PFSK-1 (cell line): ENCODE results near the gene RET.

Experiments used
- POLR2AphosphoS5 ChIP-seq: IDR thresholded peaks from 2 replicates; pipeline ENCODE4 v1.6.1; 2012; ENCODE audit warnings: low read depth, mild to moderate bottlenecking, control low read depth, low read length, moderate library complexity
- SIN3A ChIP-seq: IDR thresholded peaks from 2 replicates; pipeline ENCODE4 v1.6.1; 2012; ENCODE audit warnings: mild to moderate bottlenecking, low read length, moderate library complexity, borderline replicate concordance; ENCODE audit not compliant: insufficient read depth
- TAF1 ChIP-seq: IDR thresholded peaks from 2 replicates; pipeline ENCODE4 v1.6.1; 2012; ENCODE audit warnings: low read length, control low read depth, borderline replicate concordance; ENCODE audit not compliant: insufficient read depth

DNA sequence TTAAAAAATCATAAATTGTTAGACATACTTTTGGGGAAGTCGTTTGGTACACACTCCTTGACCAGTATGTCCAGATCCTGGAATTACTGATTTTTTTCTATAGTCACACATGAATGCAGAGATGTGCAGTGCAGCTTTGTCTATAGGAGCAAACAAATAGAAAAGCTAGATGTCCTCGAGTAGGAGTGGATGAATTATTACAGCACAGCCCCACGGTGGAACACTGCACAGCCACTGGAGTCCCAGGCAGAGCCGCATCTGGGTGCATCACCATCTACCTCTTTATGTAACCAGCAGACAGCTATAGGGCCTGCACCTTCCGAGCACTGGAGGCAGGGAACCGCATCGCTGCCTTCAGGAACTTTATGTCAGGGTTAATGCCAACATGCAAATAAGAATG lies 17.0 kb upstream of the RET start:
- no peak for TF ChIP-seq TAF1
- no peak for TF ChIP-seq SIN3A
- TF ChIP-seq POLR2AphosphoS5 = no peak
